ENCODE measurements around the gene MALRD1. TPM values are rescaled to one million over a fixed set of nuclear protein-coding genes. Genes with fewer than 3 reads are reported as not detected.
A peak's percentile ranks its signal among the peaks of the same experiment; 100 is the strongest.
"Not testable (repeated sequence)": the region's sequence is repeated elsewhere in the genome, so short reads cannot be mapped to it uniquely, and the experiment has no call there.

MALRD1 gene
- total and polyA plus RNA-seq, 2 experiments from 2014 or later, result 0.49 to 0.57 TPM

GRCh38 chr10:19730167-19730906 is 681.7 kb downstream of the MALRD1 start:
- Histone ChIP-seq H3K27me3 (no peaks in the 10 kb centered on the region), H3K4me1 (ENCODE audit: low read depth) (no peaks in the 10 kb centered on the region), H3K36me3 (no peaks in the 10 kb centered on the region), H3K4me3 (no peak overlapping the region), H3K9me3 (ENCODE audit: low read depth) (no peaks in the 10 kb centered on the region), H3K27ac (no peak overlapping the region)
- DNase-seq (ENCODE audit: low read depth in 1 of 2, low spot score in 1 of 2), result peak in 1 of 2 donors; percentile 77
- TF ChIP-seq, protein P1, sequence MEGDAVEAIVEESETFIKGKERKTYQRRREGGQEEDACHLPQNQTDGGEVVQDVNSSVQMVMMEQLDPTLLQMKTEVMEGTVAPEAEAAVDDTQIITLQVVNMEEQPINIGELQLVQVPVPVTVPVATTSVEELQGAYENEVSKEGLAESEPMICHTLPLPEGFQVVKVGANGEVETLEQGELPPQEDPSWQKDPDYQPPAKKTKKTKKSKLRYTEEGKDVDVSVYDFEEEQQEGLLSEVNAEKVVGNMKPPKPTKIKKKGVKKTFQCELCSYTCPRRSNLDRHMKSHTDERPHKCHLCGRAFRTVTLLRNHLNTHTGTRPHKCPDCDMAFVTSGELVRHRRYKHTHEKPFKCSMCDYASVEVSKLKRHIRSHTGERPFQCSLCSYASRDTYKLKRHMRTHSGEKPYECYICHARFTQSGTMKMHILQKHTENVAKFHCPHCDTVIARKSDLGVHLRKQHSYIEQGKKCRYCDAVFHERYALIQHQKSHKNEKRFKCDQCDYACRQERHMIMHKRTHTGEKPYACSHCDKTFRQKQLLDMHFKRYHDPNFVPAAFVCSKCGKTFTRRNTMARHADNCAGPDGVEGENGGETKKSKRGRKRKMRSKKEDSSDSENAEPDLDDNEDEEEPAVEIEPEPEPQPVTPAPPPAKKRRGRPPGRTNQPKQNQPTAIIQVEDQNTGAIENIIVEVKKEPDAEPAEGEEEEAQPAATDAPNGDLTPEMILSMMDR (IDR thresholded peaks at IDR 0.05; ENCODE audit: low read depth, low read length), result no peak

DNA sequence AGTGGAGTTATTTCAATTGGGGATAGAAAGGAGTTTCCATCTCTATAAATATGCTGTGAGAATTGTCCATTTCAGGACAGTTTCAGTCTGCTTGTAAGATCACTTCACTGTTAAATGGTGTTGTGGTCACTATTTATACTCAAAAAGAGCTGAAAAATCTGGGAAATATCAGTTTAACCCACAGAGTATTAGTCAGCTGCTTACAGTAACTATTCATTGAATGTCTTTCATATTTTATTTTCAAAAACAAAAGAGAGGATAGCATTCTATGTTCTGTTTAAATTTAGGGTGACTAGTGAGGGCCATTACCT is 682.3 kb downstream of the MALRD1 start:
- H3K4me1 ChIP-seq (ENCODE audit: low read depth), result no peaks in the 10 kb centered on the region
- no peak overlapping the region for H3K27ac ChIP-seq
- H3K4me3 ChIP-seq, result no peak overlapping the region
- peak in 1 of 2 donors; percentile 28 for DNase-seq (ENCODE audit: low read depth in 1 of 2, low spot score in 1 of 2)
- TF ChIP-seq, protein P1 (IDR thresholded peaks at IDR 0.05; ENCODE audit: low read depth, low read length), result no peak
- no peaks in the 10 kb centered on the region for H3K27me3 ChIP-seq
- H3K9me3 ChIP-seq (ENCODE audit: low read depth), result no peaks in the 10 kb centered on the region
- no peaks in the 10 kb centered on the region for H3K36me3 ChIP-seq

DNA sequence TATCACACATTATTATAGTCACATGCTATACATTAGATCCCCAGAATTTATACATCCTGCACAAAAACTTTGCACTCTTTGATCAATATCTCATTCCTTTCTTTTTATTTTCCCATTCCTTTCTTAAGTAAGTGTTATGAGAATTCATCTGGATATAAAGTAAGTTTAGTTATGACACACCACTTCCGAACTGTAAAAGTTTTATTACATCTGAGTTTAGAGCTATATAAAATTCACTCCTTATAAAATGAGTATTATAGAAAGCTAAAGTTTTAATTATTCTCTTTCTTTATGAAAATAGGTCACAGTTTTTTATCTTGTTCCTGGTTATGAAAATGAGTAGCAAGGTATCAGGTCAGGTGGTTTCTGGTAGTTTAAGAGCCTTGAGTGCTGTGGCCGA is 683.0 kb downstream of the MALRD1 start:
- Histone ChIP-seq H3K36me3 (no peaks in the 10 kb centered on the region), H3K27ac (no peak overlapping the region), H3K9me3 (ENCODE audit: low read depth) (no peaks in the 10 kb centered on the region), H3K27me3 (no peaks in the 10 kb centered on the region), H3K4me1 (ENCODE audit: low read depth) (no peaks in the 10 kb centered on the region), H3K4me3 (no peak overlapping the region)
- TF ChIP-seq, protein P1 (IDR thresholded peaks at IDR 0.05; ENCODE audit: low read depth, low read length), result no peak
- DNase-seq (ENCODE audit: low read depth in 1 of 2, low spot score in 1 of 2), result no peak

GRCh38 chr10:19738440-19738839 is 689.8 kb downstream of the MALRD1 start:
- TF ChIP-seq, protein P1 (IDR thresholded peaks at IDR 0.05; ENCODE audit: low read depth, low read length), result no peak
- Histone ChIP-seq H3K27me3 (no peaks in the 10 kb centered on the region), H3K4me3 (no peak overlapping the region), H3K4me1 (ENCODE audit: low read depth) (no peaks in the 10 kb centered on the region), H3K27ac (no peak overlapping the region), H3K9me3 (ENCODE audit: low read depth) (no peaks in the 10 kb centered on the region), H3K36me3 (no peaks in the 10 kb centered on the region)
- no peak for DNase-seq (ENCODE audit: low read depth in 1 of 2, low spot score in 1 of 2)

- H3K4me3 ChIP-seq; H3K4me1 ChIP-seq (ENCODE audit: low read depth); H3K27me3 ChIP-seq; DNase-seq (ENCODE audit: low read depth in 1 of 2, low spot score in 1 of 2); H3K36me3 ChIP-seq; H3K27ac ChIP-seq; H3K9me3 ChIP-seq (ENCODE audit: low read depth): not testable (repeated sequence)
Measured at GRCh38 chr10:19739232-19739631, 690.6 kb downstream of the MALRD1 start.

- not testable (repeated sequence) for H3K27ac ChIP-seq
Measured at GRCh38 chr10:19742144-19742543, 693.5 kb downstream of the MALRD1 start.

More at GRCh38 chr10:19742144-19742543, 693.5 kb downstream of the MALRD1 start:
- not testable (repeated sequence) for H3K36me3 ChIP-seq; H3K4me1 ChIP-seq (ENCODE audit: low read depth); H3K9me3 ChIP-seq (ENCODE audit: low read depth); DNase-seq (ENCODE audit: low read depth in 1 of 2, low spot score in 1 of 2); H3K4me3 ChIP-seq; H3K27me3 ChIP-seq
